HCT116 (cell line): ENCODE data around the gene CYP17A1. TPM values are rescaled to one million over a fixed set of nuclear protein-coding genes. Genes with fewer than 3 reads are reported as not detected.

Experiments
- ATAC-seq: fragments of 200-7000 bp; cut with Tn5 transposase; 2 replicates; pipeline ENCODE4 v1.9.1; 2020; ENCODE audit warnings: mild to moderate bottlenecking, moderate library complexity
- Bru-seq: library from RNA; stranded (reverse); fragments of 400-500 nt; gene quantifications from one replicate; lab custom pipeline; 2021; lab: Mats Ljungman, UMichigan
- BruChase-seq, 2 experiments: library from RNA; stranded (reverse); fragments of 400-500 nt; gene quantifications; one replicate each; lab custom pipeline; 2021; lab: Mats Ljungman, UMichigan
- BruUV-seq: library from RNA; stranded (reverse); fragments of 400-500 nt; replicated peaks from 2 replicates; lab custom pipeline; 2021; lab: Mats Ljungman, UMichigan
- CTCF ChIA-PET: fragments of 300-600 bp; sonication (Branson Sonifier 250); formaldehyde crosslinking; loops from one replicate; lab custom pipeline; 2021; ENCODE audit warnings: antibody characterized with exemption; lab: Charles Lee
- POLR2A ChIA-PET: fragments of 300-600, 350-600 bp; sonication (Branson Sonifier 250); formaldehyde crosslinking; loops from one replicate; lab custom pipeline; 2021; ENCODE audit warnings: antibody characterized with exemption; lab: Charles Lee
- RAD21 ChIA-PET, 2 experiments: fragments of 300-600 bp; sonication (Branson Sonifier 250); formaldehyde crosslinking; loops; one replicate each; lab custom pipeline; 2023; ENCODE audit warnings: low total read pairs in 2 of 2; ENCODE audit not compliant: uncharacterized antibody in 2 of 2, unreplicated experiment in 2 of 2, low non-redundant PET in 1 of 2; lab: Charles Lee
- DNase-seq: peaks from one replicate; pipeline ENCODE4 v3.0.0-alpha.2; 2010; ENCODE audit warnings: low read depth, low spot score
- H2AFZ ChIP-seq: fragments of 200-600 bp; shearing (Covaris generic), sonication (generic); 2 replicates; pipeline ENCODE4 v1.6.1; 2017; ENCODE audit warnings: low read depth, mixed run types, mixed read lengths, antibody characterized with exemption, low read length; ENCODE audit not compliant: poor library complexity, severe bottlenecking
- H3K27ac ChIP-seq: 2 replicates; pipeline ENCODE4 v1.5.1; 2012; ENCODE audit warnings: low read depth, low read length
- H3K27me3 ChIP-seq: fragments of 200-600 bp; sonication (generic); 2 replicates; pipeline ENCODE4 v1.6.1; 2016; ENCODE audit warnings: mixed run types, low read length, mixed read lengths; ENCODE audit not compliant: insufficient read depth
- H3K36me3 ChIP-seq, 2 experiments: fragments of 200-500 bp in 1 of 2; fragments of 200-600 bp in 1 of 2; sonication (Bioruptor generic) in 1 of 2; sonication (generic) in 1 of 2; 2 replicates each; pipeline versions ENCODE4 v1.5.1 to v1.6.1; 2014 to 2016; ENCODE audit warnings: low read length in 2 of 2, inconsistent platforms in 1 of 2, mixed read lengths in 1 of 2, mixed run types in 1 of 2; ENCODE audit not compliant: insufficient read depth in 2 of 2, control insufficient read depth in 1 of 2
- H3K4me1 ChIP-seq, 2 experiments: fragments of 200-600 bp in 1 of 2; sonication (generic) in 1 of 2; 2 replicates each; pipeline versions ENCODE4 v1.5.1 to v1.6.1; 2012 to 2017; ENCODE audit warnings: low read length in 2 of 2, inconsistent platforms in 1 of 2, mild to moderate bottlenecking in 1 of 2, mixed read lengths in 1 of 2, mixed run types in 1 of 2, moderate library complexity in 1 of 2; ENCODE audit not compliant: insufficient read depth in 2 of 2, control insufficient read depth in 1 of 2
- H3K4me2 ChIP-seq: fragments of 200-600 bp; sonication (generic); 2 replicates; pipeline ENCODE4 v1.6.1; 2017; ENCODE audit warnings: mixed run types, low read length, mixed read lengths
- H3K4me3 ChIP-seq, 2 experiments: fragments of 200-600 bp in 1 of 2; sonication (generic) in 1 of 2; replicated peaks in 1 of 2; 2 replicates each; pipeline ENCODE4 v1.5.1; 2011 to 2016; ENCODE audit warnings: low read length in 2 of 2, control low read depth in 1 of 2, low read depth in 1 of 2, mild to moderate bottlenecking in 1 of 2, mixed read lengths in 1 of 2, mixed run types in 1 of 2
- H3K79me2 ChIP-seq: fragments of 200-600 bp; sonication (generic); 2 replicates; pipeline ENCODE4 v1.6.1; 2017; ENCODE audit warnings: mild to moderate bottlenecking, mixed run types, low read length, moderate library complexity, mixed read lengths; ENCODE audit not compliant: insufficient read depth
- H3K9ac ChIP-seq: fragments of 200-600 bp; sonication (generic); 2 replicates; pipeline ENCODE4 v1.6.1; 2016; ENCODE audit warnings: low read length, mixed read lengths
- H3K9me2 ChIP-seq: fragments of 200-600 bp; sonication (generic), shearing (Covaris generic); 2 replicates; pipeline ENCODE4 v1.6.1; 2017; ENCODE audit warnings: mixed run types, mild to moderate bottlenecking, moderate library complexity; ENCODE audit not compliant: insufficient read depth
- H3K9me3 ChIP-seq, 2 experiments: fragments of 200-500 bp in 1 of 2; fragments of 200-600 bp in 1 of 2; sonication (Bioruptor generic) in 1 of 2; sonication (generic) in 1 of 2; 2 replicates each; pipeline ENCODE4 v1.6.1; 2014 to 2017; ENCODE audit warnings: low read length in 2 of 2, mixed read lengths in 2 of 2, inconsistent platforms in 1 of 2, low read depth in 1 of 2, mild to moderate bottlenecking in 1 of 2, mixed run types in 1 of 2, moderate library complexity in 1 of 2; ENCODE audit not compliant: control insufficient read depth in 1 of 2, insufficient read depth in 1 of 2
- H4K20me1 ChIP-seq: fragments of 200-600 bp; sonication (generic), shearing (Covaris generic); 2 replicates; pipeline ENCODE4 v1.6.1; 2017; ENCODE audit warnings: mixed run types, mild to moderate bottlenecking, moderate library complexity; ENCODE audit not compliant: insufficient read depth
- CBX3 ChIP-seq: IDR thresholded peaks from 2 replicates; pipeline ENCODE4 v1.6.1; 2012; ENCODE audit warnings: low read depth
- EGR1 ChIP-seq: IDR thresholded peaks from 2 replicates; pipeline ENCODE4 v1.6.1; 2012; ENCODE audit warnings: low read depth
- RAD21 ChIP-seq: IDR thresholded peaks from 2 replicates; pipeline ENCODE4 v1.6.1; 2012; ENCODE audit warnings: low read depth, mild to moderate bottlenecking
- intact Hi-C: fragments of 100-400 bp; cut with micrococcal nuclease; formaldehyde crosslinking; loops from 2 replicates; pipeline ENCODE4 v1.10.0; 2022
- long read RNA-seq: library from polyadenylated mRNA; unstranded; transcript quantifications from one replicate; pipeline ENCODE4 v2.0.0, GENCODE V29; 2021; ENCODE audit not compliant: unreplicated experiment
- polyA plus RNA-seq: library from polyadenylated mRNA; unstranded; fragments of >200 nt; gene quantifications from 2 replicates; pipeline ENCODE4 v1.2.1, GENCODE V29; 2012; ENCODE audit warnings: missing spikeins
- total RNA-seq: library from RNA; stranded (reverse); gene quantifications from one replicate; pipeline ENCODE4 v1.2.1, GENCODE V29; 2021; ENCODE audit not compliant: unreplicated experiment
- TF ChIP-seq, protein P1 (sequence below): IDR thresholded peaks from 2 replicates; pipeline ENCODE4 v1.6.1; 2012

The CYP17A1 gene, protein sequence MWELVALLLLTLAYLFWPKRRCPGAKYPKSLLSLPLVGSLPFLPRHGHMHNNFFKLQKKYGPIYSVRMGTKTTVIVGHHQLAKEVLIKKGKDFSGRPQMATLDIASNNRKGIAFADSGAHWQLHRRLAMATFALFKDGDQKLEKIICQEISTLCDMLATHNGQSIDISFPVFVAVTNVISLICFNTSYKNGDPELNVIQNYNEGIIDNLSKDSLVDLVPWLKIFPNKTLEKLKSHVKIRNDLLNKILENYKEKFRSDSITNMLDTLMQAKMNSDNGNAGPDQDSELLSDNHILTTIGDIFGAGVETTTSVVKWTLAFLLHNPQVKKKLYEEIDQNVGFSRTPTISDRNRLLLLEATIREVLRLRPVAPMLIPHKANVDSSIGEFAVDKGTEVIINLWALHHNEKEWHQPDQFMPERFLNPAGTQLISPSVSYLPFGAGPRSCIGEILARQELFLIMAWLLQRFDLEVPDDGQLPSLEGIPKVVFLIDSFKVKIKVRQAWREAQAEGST
- total RNA-seq: 4.0 TPM
- polyA plus RNA-seq: 0.04 TPM in 2 replicates
- Bru-seq, nascent RNA: percentile 9 among the genes with signal in this experiment
- BruChase-seq, experiment 1, labeled RNA remaining after a 6-hour chase: percentile 20 among the genes with signal in this experiment
- BruChase-seq, experiment 2, labeled RNA remaining after a 2-hour chase: percentile 9 among the genes with signal in this experiment
- long read RNA-seq: 0 reads

DNA sequence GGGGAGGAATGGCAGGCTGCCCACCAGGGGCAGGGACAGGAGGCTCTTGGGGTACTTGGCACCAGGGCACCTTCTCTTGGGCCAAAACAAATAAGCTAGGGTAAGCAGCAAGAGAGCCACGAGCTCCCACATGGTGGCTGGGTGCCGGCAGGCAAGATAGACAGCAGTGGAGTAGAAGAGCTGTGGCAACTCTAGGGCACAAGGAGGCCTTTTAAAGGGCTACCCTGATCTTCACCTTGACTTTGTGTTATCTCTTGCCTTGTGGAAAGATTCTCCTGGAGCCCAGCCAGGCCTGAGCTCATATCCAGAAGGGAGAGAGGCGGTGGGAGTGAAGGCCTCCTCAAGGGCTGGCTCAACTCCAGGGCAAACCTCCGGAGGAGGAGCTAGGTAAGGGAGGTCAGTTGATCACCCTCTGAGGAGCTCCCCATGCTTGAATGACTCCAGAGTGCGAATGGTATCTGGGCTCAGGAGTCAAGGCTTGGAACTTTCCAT lies at the start of gene CYP17A1:
TSS of gene CYP17A1 (minus strand) at position 184 of the 492 bp plus-strand sequence. CDS start at position 132, 52 bp downstream.
- Histone ChIP-seq H3K27ac (no peak within 1 kb of the TSS), H3K4me3 (no peak within 1 kb of the TSS), H3K9me3 (peaks cover 0 to 4% of the 10 kb centered on the region in 2 experiments; a peak in 1 of 4 replicates), H3K4me2 (no peak within 1 kb of the TSS), H3K36me3 (no peaks in the 10 kb centered on the region), H3K9ac (no peak within 1 kb of the TSS), H3K79me2 (no peaks in the 10 kb centered on the region), H2AFZ (no peak within 1 kb of the TSS), H3K4me1 (no peaks in the 10 kb centered on the region; a peak in 1 of 4 replicates), H3K9me2 (no peaks in the 10 kb centered on the region), H4K20me1 (no peaks in the 10 kb centered on the region), H3K27me3 (0 out of 2 replicates have a peak, but pooled peaks cover 4% of the 10 kb centered on the region)
- DNase-seq (no peak), ATAC-seq (no peak)
- ChIA-PET POLR2A (no interaction called here), RAD21 (interaction anchor here in 1 of 2 experiments (0.7 to 1.0 kb wide), 2 partner anchors 65 to 405 kb away, joined by 3 read pairs; no protein-coding TSS in a partner anchor), CTCF (interaction anchor here (0.7 to 5.1 kb wide), 5 partner anchors 64 to 497 kb away, joined by 3 to 57 read pairs (median 5); no protein-coding TSS in a partner anchor)
- BruUV-seq: no TSS peak
- intact Hi-C loops: no loop called here
- TF ChIP-seq, protein P1, sequence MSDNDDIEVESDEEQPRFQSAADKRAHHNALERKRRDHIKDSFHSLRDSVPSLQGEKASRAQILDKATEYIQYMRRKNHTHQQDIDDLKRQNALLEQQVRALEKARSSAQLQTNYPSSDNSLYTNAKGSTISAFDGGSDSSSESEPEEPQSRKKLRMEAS: no peak
- no peak for TF ChIP-seq EGR1
- TF ChIP-seq RAD21: no peak

- H4K20me1 ChIP-seq: no peaks in the 10 kb centered on the region
- H3K9me2 ChIP-seq: no peaks in the 10 kb centered on the region
- ChIA-PET POLR2A (no interaction called here), CTCF (no interaction called here), RAD21 (no interaction called here)
- no peaks in the 10 kb centered on the region for H3K79me2 ChIP-seq
- no peak overlapping the region for H3K4me3 ChIP-seq
- no TSS peak for BruUV-seq
- ATAC-seq: no peak
- DNase-seq: no peak
- TF ChIP-seq CBX3: no peak
- no peak overlapping the region for H3K9ac ChIP-seq
- no peaks in the 10 kb centered on the region for H3K36me3 ChIP-seq
- no peaks in the 10 kb centered on the region for H3K9me3 ChIP-seq
- H3K27me3 ChIP-seq: no peaks in the 10 kb centered on the region
- no peak overlapping the region for H3K4me2 ChIP-seq
- intact Hi-C loops: no loop called here
- no peak overlapping the region for H3K27ac ChIP-seq
- H3K4me1 ChIP-seq: no peaks in the 10 kb centered on the region
- no peak overlapping the region for H2AFZ ChIP-seq
Measured at GRCh38 chr10:102880256-102880655, 43.0 kb upstream of the CYP17A1 start.
